OCI-LY3 (cell line): Measurements from ENCODE around the gene WDR77.
A peak's percentile ranks its signal among the peaks of the same experiment; 100 is the strongest.

Experiments used
- H2AFZ ChIP-seq: fragments of 200-600, 300-600 bp; shearing (Covaris generic); 2 replicates; pipeline ENCODE4 v1.6.0; 2014; ENCODE audit warnings: antibody characterized with exemption, low read depth, low read length
- H3K27ac ChIP-seq: fragments of 200-600, 300-600 bp; sonication (generic); 2 replicates; pipeline ENCODE4 v1.5.1; 2014; ENCODE audit warnings: mild to moderate bottlenecking, low read length, moderate library complexity, mixed read lengths
- H3K27me3 ChIP-seq: fragments of 200-600, 300-600 bp; sonication (generic); 2 replicates; pipeline ENCODE4 v1.6.1; 2014; ENCODE audit warnings: low read depth, low read length, mixed read lengths
- H3K36me3 ChIP-seq: fragments of 200-600, 300-600 bp; sonication (generic); replicated peaks from 2 replicates; pipeline ENCODE3; 2014; ENCODE audit warnings: low read depth, low read length, mixed read lengths
- H3K4me1 ChIP-seq: fragments of 300-600, 200-600 bp; sonication (generic); 2 replicates; pipeline ENCODE4 v1.6.1; 2014; ENCODE audit warnings: low read length, mixed read lengths
- H3K4me2 ChIP-seq: fragments of 200-600, 300-600 bp; sonication (generic); 2 replicates; pipeline ENCODE4 v1.6.1; 2014; ENCODE audit warnings: low read length, mixed read lengths
- H3K4me3 ChIP-seq: fragments of 300-600, 200-600 bp; sonication (generic); 2 replicates; pipeline ENCODE4 v1.5.1; 2014; ENCODE audit warnings: antibody characterized with exemption, mild to moderate bottlenecking, low read length, moderate library complexity
- H3K79me2 ChIP-seq: fragments of 300-600, 200-600 bp; shearing (Covaris generic); 2 replicates; pipeline ENCODE4 v1.6.1; 2014; ENCODE audit warnings: mild to moderate bottlenecking, low read length, mixed read lengths
- H3K9ac ChIP-seq: fragments of 300-600, 200-600 bp; shearing (Covaris generic); 2 replicates; pipeline ENCODE4 v1.6.0; 2014; ENCODE audit warnings: mild to moderate bottlenecking, low read length, moderate library complexity
- H3K9me3 ChIP-seq: fragments of 200-600, 300-600 bp; shearing (Covaris generic); 2 replicates; pipeline ENCODE4 v1.6.1; 2014; ENCODE audit warnings: low read length, mixed read lengths; ENCODE audit not compliant: insufficient read depth
- H4K20me1 ChIP-seq: fragments of 200-600, 300-600 bp; sonication (generic); 2 replicates; pipeline ENCODE4 v1.6.1; 2016; ENCODE audit warnings: low read length, mixed read lengths; ENCODE audit not compliant: insufficient read depth
- CTCF ChIP-seq: fragments of 200-600, 300-600 bp; sonication (generic); IDR thresholded peaks from 2 replicates; pipeline ENCODE4 v1.5.1; 2014; ENCODE audit warnings: antibody characterized with exemption, low read length, low read depth
- EZH2phosphoT487 ChIP-seq: fragments of 200-600 bp; shearing (Covaris generic); IDR thresholded peaks from 2 replicates; pipeline ENCODE4 v1.6.1; 2018; ENCODE audit warnings: antibody characterized with exemption, mixed run types, low read depth

Gene WDR77

GRCh38 chr1:111486431-111486830 lies 37.4 kb upstream of the WDR77 start:
- Histone ChIP-seq H3K4me3 (no peak overlapping the region), H3K27me3 (no peaks in the 10 kb centered on the region), H4K20me1 (no peaks in the 10 kb centered on the region), H3K4me1 (peaks cover 16% of the 10 kb centered on the region), H2AFZ (no peak overlapping the region), H3K79me2 (no peaks in the 10 kb centered on the region), H3K27ac (no peak overlapping the region), H3K36me3 (no peaks in the 10 kb centered on the region), H3K9me3 (no peaks in the 10 kb centered on the region), H3K9ac (no peak overlapping the region), H3K4me2 (no peak overlapping the region)
- TF ChIP-seq EZH2phosphoT487 = no peak

GRCh38 chr1:111484391-111485026 lies 35.5 kb upstream of the WDR77 start:
- no peak overlapping the region for H3K9ac ChIP-seq
- H3K9me3 ChIP-seq = no peaks in the 10 kb centered on the region
- H3K79me2 ChIP-seq = no peaks in the 10 kb centered on the region
- no peaks in the 10 kb centered on the region for H4K20me1 ChIP-seq
- no peaks in the 10 kb centered on the region for H3K27me3 ChIP-seq
- no peak overlapping the region for H3K4me2 ChIP-seq
- no peak overlapping the region for H2AFZ ChIP-seq
- no peak overlapping the region for H3K4me3 ChIP-seq
- no peak for TF ChIP-seq EZH2phosphoT487
- no peak for TF ChIP-seq CTCF
- H3K36me3 ChIP-seq = no peaks in the 10 kb centered on the region
- H3K27ac ChIP-seq = no peak overlapping the region
- peaks cover 33% of the 10 kb centered on the region for H3K4me1 ChIP-seq

- H3K36me3 ChIP-seq = no peaks in the 10 kb centered on the region
- TF ChIP-seq EZH2phosphoT487 (no peak), CTCF (no peak)
- H3K27ac ChIP-seq = no peak overlapping the region
- H3K4me2 ChIP-seq = no peak overlapping the region
- H4K20me1 ChIP-seq = no peaks in the 10 kb centered on the region
- no peaks in the 10 kb centered on the region for H3K9me3 ChIP-seq
- peak overlapping the region; percentile 57; the same call in 1 of the 2 replicates for H2AFZ ChIP-seq
- H3K27me3 ChIP-seq = no peaks in the 10 kb centered on the region
- no peak overlapping the region for H3K9ac ChIP-seq
- peaks cover 33% of the 10 kb centered on the region for H3K4me1 ChIP-seq
- no peaks in the 10 kb centered on the region for H3K79me2 ChIP-seq
- H3K4me3 ChIP-seq = no peak overlapping the region
These were observed 34.8 kb upstream of the WDR77 start for GRCh38 chr1:111483876-111484275.

GRCh38 chr1:111483166-111483565 lies 34.1 kb upstream of the WDR77 start:
- H4K20me1 ChIP-seq = no peaks in the 10 kb centered on the region
- no peak overlapping the region for H3K4me3 ChIP-seq
- H3K4me1 ChIP-seq = peaks cover 33% of the 10 kb centered on the region
- no peak overlapping the region for H3K4me2 ChIP-seq
- H3K9ac ChIP-seq = no peak overlapping the region
- no peaks in the 10 kb centered on the region for H3K27me3 ChIP-seq
- no peaks in the 10 kb centered on the region for H3K79me2 ChIP-seq
- TF ChIP-seq CTCF (no peak), EZH2phosphoT487 (no peak)
- no peak overlapping the region for H3K27ac ChIP-seq
- no peak overlapping the region for H2AFZ ChIP-seq
- no peaks in the 10 kb centered on the region for H3K9me3 ChIP-seq
- no peaks in the 10 kb centered on the region for H3K36me3 ChIP-seq
